Esophagus muscularis mucosa (tissue), 4 donors: ENCODE results near the gene ARSG.

ENCODE experiments used
- CTCF ChIP-seq, 3 experiments: fragments of 200-600 bp in 2 of 3; fragments of 450-650 bp in 1 of 3; sonication (generic) in 2 of 3; IDR thresholded peaks; one replicate each; pipeline ENCODE4 v1.5.1; 2017 to 2019; ENCODE audit warnings: antibody characterized with exemption in 3 of 3, mild to moderate bottlenecking in 2 of 3, moderate library complexity in 1 of 3
- EP300 ChIP-seq: sonication (generic); formaldehyde crosslinking; IDR thresholded peaks from one replicate; pipeline ENCODE4 v1.6.1; 2017; ENCODE audit warnings: antibody characterized with exemption
- POLR2A ChIP-seq: fragments of 450-650 bp; IDR thresholded peaks from one replicate; pipeline ENCODE4 v1.6.1; 2017; ENCODE audit warnings: antibody characterized with exemption, moderate library complexity, mild to moderate bottlenecking, low read depth
- POLR2AphosphoS5 ChIP-seq, 2 donors: sonication (generic); formaldehyde crosslinking; IDR thresholded peaks; one replicate each; pipeline ENCODE4 v1.6.1; 2017; ENCODE audit warnings: antibody characterized with exemption in 2 of 2

DNA sequence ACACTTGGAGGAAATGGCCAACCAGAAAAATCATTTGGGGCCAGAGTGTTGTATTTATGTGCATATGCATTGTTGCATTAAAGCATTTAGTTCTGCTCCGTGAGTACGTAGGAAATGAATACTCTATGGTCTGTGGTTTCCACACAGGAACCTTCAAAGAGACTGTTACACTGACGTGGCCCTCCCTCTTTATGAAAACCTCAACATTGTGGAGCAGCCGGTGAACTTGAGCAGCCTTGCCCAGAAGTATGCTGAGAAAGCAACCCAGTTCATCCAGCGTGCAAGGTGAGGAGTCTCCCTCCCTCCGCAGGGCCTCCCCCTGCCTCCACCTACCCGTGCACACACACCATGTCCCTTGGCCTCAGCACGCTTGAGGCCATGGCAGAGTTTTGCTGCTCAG is 65.2 kb downstream of the ARSG start:
- no peak for TF ChIP-seq POLR2AphosphoS5 (IDR thresholded peaks at IDR 0.05)
- no peak for TF ChIP-seq CTCF (IDR thresholded peaks at IDR 0.05)
- TF ChIP-seq POLR2A: no peak
- TF ChIP-seq EP300: no peak
